A549 (cell line): ENCODE results near the gene CCND1. TPM values are rescaled to one million over a fixed set of nuclear protein-coding genes. Genes with fewer than 3 reads are reported as not detected.
A peak's percentile ranks its signal among the peaks of the same experiment; 100 is the strongest.

Experiments used
- ATOH8 ChIP-seq: fragments of 250-450 bp; sonication (Bioruptor Pico); IDR thresholded peaks from 2 replicates; pipeline ENCODE4 v1.5.0; 2020; ENCODE audit warnings: low read depth, mild to moderate bottlenecking, moderate library complexity
- BCL3 ChIP-seq: fragments of >200 bp; sonication (Bioruptor Twin); formaldehyde crosslinking; IDR thresholded peaks from 3 replicates; pipeline ENCODE4 v1.6.1; 2016
- BHLHE40 ChIP-seq: IDR thresholded peaks from 2 replicates; pipeline ENCODE4 v1.6.1; 2012; ENCODE audit warnings: low read depth, low read length, inconsistent platforms
- CHD2 ChIP-seq: fragments of 150-350 bp; IDR thresholded peaks from 2 replicates; pipeline ENCODE4 v1.6.1; 2014; ENCODE audit warnings: low read length; ENCODE audit not compliant: partially characterized antibody
- CHD4 ChIP-seq: fragments of 200-600 bp; sonication (generic); IDR thresholded peaks from 2 replicates; pipeline ENCODE4 v1.6.1; 2016; ENCODE audit warnings: antibody characterized with exemption, mild to moderate bottlenecking, borderline replicate concordance
- CTCF ChIP-seq: fragments of >200 bp; sonication (Bioruptor Twin); formaldehyde crosslinking; IDR thresholded peaks from 3 replicates; pipeline ENCODE4 v1.5.1; 2016
- EHMT2 ChIP-seq: fragments of 200-600 bp; sonication (generic); IDR thresholded peaks from 2 replicates; pipeline ENCODE4 v1.6.1; 2016; ENCODE audit warnings: antibody characterized with exemption, low read depth, mild to moderate bottlenecking, moderate library complexity
- ELK1 ChIP-seq: fragments of 150-350 bp; IDR thresholded peaks from 2 replicates; pipeline ENCODE4 v1.6.1; 2014; ENCODE audit warnings: low read depth, mild to moderate bottlenecking, low read length
- FOSB ChIP-seq: fragments of 250-450 bp; sonication (Bioruptor Pico); IDR thresholded peaks from 2 replicates; pipeline ENCODE4 v1.5.0; 2020; ENCODE audit warnings: mild to moderate bottlenecking, moderate library complexity
- FOSL2 ChIP-seq, 2 experiments: fragments of 450-650 bp in 1 of 2; fragments of >200 bp in 1 of 2; sonication (Bioruptor Twin) in 1 of 2; formaldehyde crosslinking; IDR thresholded peaks; 2 replicates each; pipeline versions ENCODE4 v1.5.0 to v1.6.1; 2016 to 2020; ENCODE audit warnings: mild to moderate bottlenecking in 1 of 2, moderate library complexity in 1 of 2
- HES2 ChIP-seq: fragments of >200 bp; sonication (Bioruptor Twin); formaldehyde crosslinking; IDR thresholded peaks from 2 replicates; pipeline ENCODE4 v1.6.1; 2016
- HMGXB4 ChIP-seq: fragments of 250-450 bp; sonication (Bioruptor Pico); IDR thresholded peaks from 2 replicates; pipeline ENCODE4 v1.5.0; 2021; ENCODE audit warnings: mild to moderate bottlenecking, moderate library complexity, borderline replicate concordance
- HOXB5 ChIP-seq: fragments of 250-450 bp; sonication (Bioruptor Pico); IDR thresholded peaks from 2 replicates; pipeline ENCODE4 v1.5.0; 2020; ENCODE audit warnings: mild to moderate bottlenecking, moderate library complexity
- JUN ChIP-seq, 2 experiments: fragments of >200 bp; sonication (Bioruptor Twin); formaldehyde crosslinking; IDR thresholded peaks; 2 replicates in 1 of 2; 3 replicates in 1 of 2; pipeline ENCODE4 v1.6.1; 2016 to 2017
- MAZ ChIP-seq: fragments of 150-350 bp; IDR thresholded peaks from 2 replicates; pipeline ENCODE4 v1.6.1; 2014; ENCODE audit warnings: antibody characterized with exemption, low read depth, low read length, borderline replicate concordance
- NPAS2 ChIP-seq: fragments of 250-450 bp; sonication (Bioruptor Pico); IDR thresholded peaks from 2 replicates; pipeline ENCODE4 v1.8.0; 2022; ENCODE audit warnings: mild to moderate bottlenecking, moderate library complexity, borderline replicate concordance
- POLR2AphosphoS2 ChIP-seq: conservative IDR thresholded peaks from 2 replicates; pipeline ENCODE4 v1.6.1; 2012; ENCODE audit warnings: low read length, improper control_type of control experiment, inconsistent platforms
- RAD21 ChIP-seq, 2 experiments: fragments of >200 bp in 1 of 2; sonication (Bioruptor Twin) in 1 of 2; formaldehyde crosslinking in 1 of 2; IDR thresholded peaks in 1 of 2; conservative IDR thresholded peaks in 1 of 2; 2 replicates in 1 of 2; 3 replicates in 1 of 2; pipeline ENCODE4 v1.6.1; 2012 to 2018; ENCODE audit warnings: inconsistent platforms in 1 of 2
- RARB ChIP-seq: fragments of 250-450 bp; sonication (Bioruptor Pico); IDR thresholded peaks from 2 replicates; pipeline ENCODE4 v1.8.0; 2021; ENCODE audit warnings: mild to moderate bottlenecking, moderate library complexity
- REST ChIP-seq: fragments of 200-600 bp; sonication (generic); IDR thresholded peaks from 2 replicates; pipeline ENCODE4 v1.6.1; 2016; ENCODE audit warnings: antibody characterized with exemption, mild to moderate bottlenecking, moderate library complexity
- RFX5 ChIP-seq: fragments of 450-650 bp; IDR thresholded peaks from 2 replicates; pipeline ENCODE4 v1.7.1; 2014; ENCODE audit warnings: antibody characterized with exemption, mild to moderate bottlenecking, moderate library complexity
- RNF2 ChIP-seq: fragments of 200-600 bp; sonication (generic); IDR thresholded peaks from 2 replicates; pipeline ENCODE4 v1.6.1; 2016; ENCODE audit warnings: low read depth, mild to moderate bottlenecking, antibody characterized with exemption, moderate library complexity, borderline replicate concordance
- SMC3 ChIP-seq: fragments of >200 bp; sonication (Bioruptor Twin); formaldehyde crosslinking; IDR thresholded peaks from 3 replicates; pipeline ENCODE4 v1.6.1; 2018; ENCODE audit warnings: inconsistent platforms
- SREBF2 ChIP-seq: fragments of 450-650 bp; IDR thresholded peaks from 2 replicates; pipeline ENCODE4 v1.6.1; 2014; ENCODE audit warnings: mild to moderate bottlenecking, moderate library complexity
- TFCP2L1 ChIP-seq: fragments of 250-450 bp; sonication (Bioruptor Pico); IDR thresholded peaks from 2 replicates; pipeline ENCODE4 v1.5.0; 2021; ENCODE audit warnings: mild to moderate bottlenecking
- TP53 ChIP-seq: fragments of 250-450 bp; sonication (Bioruptor Pico); IDR thresholded peaks from 2 replicates; pipeline ENCODE4 v1.5.0; 2021; ENCODE audit warnings: mild to moderate bottlenecking, moderate library complexity
- ZC3H11A ChIP-seq: fragments of 450-650 bp; IDR thresholded peaks from 2 replicates; pipeline ENCODE4 v1.6.1; 2014; ENCODE audit warnings: antibody characterized with exemption, mild to moderate bottlenecking
- ZFP36 ChIP-seq: fragments of 450-650 bp; IDR thresholded peaks from 2 replicates; pipeline ENCODE4 v1.6.1; 2014; ENCODE audit warnings: borderline replicate concordance; ENCODE audit not compliant: partially characterized antibody
- polyA plus RNA-seq, 4 experiments: library from polyadenylated mRNA; depleted of rRNA in 3 of 4; stranded (reverse); fragments of >200 nt; fragmentation: RNase III in 1 of 4; extraction: RNeasy Plus Mini Kit Qiagen cat#74134 plus additional on column Dnase treatment in 1 of 4; gene quantifications; 2 replicates in 3 of 4; 3 replicates in 1 of 4; pipeline ENCODE4 v1.2.3, GENCODE V29; 2011 to 2017

The CCND1 gene
- polyA plus RNA-seq, 2 of the 4 experiments (the other 2 are of a cell fraction) = 131 to 136 TPM

- TF ChIP-seq REST (peak; percentile 40; the same call in 1 of the 2 replicates), TP53 (peak; percentile 60; the same call in 1 of the 2 replicates), HES2 (no peak), ATOH8 (CRISPR knock-in tag) (0 out of 2 replicates have a peak, but pooled peaks have one; percentile 51), ZFP36 (no peak), JUN (IDR thresholded peaks at IDR 0.05) (peak; percentile 93 to 94; a peak in 4 of 5 replicates), SREBF2 (no peak), EHMT2 (no peak), FOSB (CRISPR knock-in tag) (peak; percentile 93), RNF2 (no peak), TFCP2L1 (CRISPR knock-in tag) (no peak; the same call in 1 of the 2 replicates), CHD2 (peak; percentile 68), FOSL2 (IDR thresholded peaks at IDR 0.05) (peak; percentile 85), FOSL2 (CRISPR knock-in tag; IDR thresholded peaks at IDR 0.05) (peak; percentile 96), NPAS2 (no peak), ELK1 (no peak), CHD4 (no peak; the same call in 1 of the 2 replicates), RFX5 (no peak), CTCF (no peak), RAD21 (conservative IDR thresholded peaks at IDR 0.05 in 1 of 2, IDR thresholded peaks at IDR 0.05 in 1 of 2) (peak; percentile 40 to 49; a peak in 4 of 5 replicates), HMGXB4 (CRISPR knock-in tag) (no peak), BCL3 (peak; percentile 91; the same call in 2 of the 3 replicates), BHLHE40 (no peak), RARB (CRISPR knock-in tag) (peak; percentile 68; the same call in 1 of the 2 replicates), ZC3H11A (no peak), HOXB5 (no peak; the same call in none of the 2 replicates), POLR2AphosphoS2 (peak; percentile 57; the same call in 1 of the 2 replicates), SMC3 (no peak; the same call in 2 of the 3 replicates), MAZ (no peak)
Observed at GRCh38 chr11:69654660-69655478, 13.9 kb downstream of the CCND1 start (continued).
